Liver (tissue), 9 donors: ENCODE measurements around the gene LYRM4. TPM values are rescaled to one million over a fixed set of nuclear protein-coding genes. Genes with fewer than 3 reads are reported as not detected.

Experiments
- DNase-seq: peaks from one replicate; pipeline ENCODE4 v3.0.0-alpha.2; 2017; ENCODE audit warnings: low spot score
- H3K27ac ChIP-seq, 2 donors: one replicate each; pipeline ENCODE4 v1.7.0; 2013; ENCODE audit warnings: inconsistent platforms in 2 of 2, low read length in 2 of 2, control low read depth in 1 of 2, low read depth in 1 of 2, mild to moderate bottlenecking in 1 of 2
- H3K27me3 ChIP-seq, 4 donors: one replicate each; pipeline versions ENCODE4 v1.6.1 to v1.7.0; 2013; ENCODE audit warnings: low read length in 3 of 4, inconsistent platforms in 1 of 4, mild to moderate bottlenecking in 1 of 4, moderate library complexity in 1 of 4; ENCODE audit not compliant: control insufficient read depth in 4 of 4, insufficient read depth in 4 of 4
- H3K36me3 ChIP-seq, 4 donors: one replicate each; pipeline versions ENCODE4 v1.6.1 to v1.7.0; 2013; ENCODE audit warnings: low read length in 3 of 4, mild to moderate bottlenecking in 3 of 4, low read depth in 1 of 4, moderate library complexity in 1 of 4; ENCODE audit not compliant: control insufficient read depth in 4 of 4, insufficient read depth in 3 of 4
- H3K4me1 ChIP-seq, 4 donors: one replicate each; pipeline versions ENCODE4 v1.6.1 to v1.7.0; 2013; ENCODE audit warnings: low read length in 3 of 4, mild to moderate bottlenecking in 3 of 4, moderate library complexity in 1 of 4; ENCODE audit not compliant: control insufficient read depth in 4 of 4, insufficient read depth in 4 of 4
- H3K4me3 ChIP-seq, 3 donors: one replicate each; pipeline versions ENCODE4 v1.6.1 to v1.7.0; 2013; ENCODE audit warnings: low read length in 3 of 3, control low read depth in 1 of 3, low read depth in 1 of 3, mild to moderate bottlenecking in 1 of 3
- H3K9ac ChIP-seq, 2 donors: one replicate each; pipeline ENCODE4 v1.7.0; 2013; ENCODE audit warnings: low read length in 2 of 2, mild to moderate bottlenecking in 2 of 2, moderate library complexity in 2 of 2, control low read depth in 1 of 2, low read depth in 1 of 2
- H3K9me3 ChIP-seq, 4 donors: one replicate each; pipeline versions ENCODE4 v1.6.1 to v1.7.0; 2013; ENCODE audit warnings: low read length in 3 of 4; ENCODE audit not compliant: control insufficient read depth in 4 of 4
- EGR1 ChIP-seq, 2 donors: IDR thresholded peaks; 2 replicates each; pipeline ENCODE4 v1.6.1; 2016 to 2018; ENCODE audit warnings: antibody characterized with exemption in 2 of 2, low read depth in 2 of 2
- FOXA1 ChIP-seq: IDR thresholded peaks from 2 replicates; pipeline ENCODE4 v1.6.1; 2016; ENCODE audit warnings: antibody characterized with exemption
- FOXA2 ChIP-seq: IDR thresholded peaks from 2 replicates; pipeline ENCODE4 v1.6.1; 2016; ENCODE audit warnings: antibody characterized with exemption
- GABPA ChIP-seq, 2 donors: IDR thresholded peaks in 1 of 2; conservative IDR thresholded peaks in 1 of 2; 2 replicates each; pipeline ENCODE4 v1.6.1; 2016; ENCODE audit warnings: antibody characterized with exemption in 2 of 2, mild to moderate bottlenecking in 1 of 2, moderate library complexity in 1 of 2
- HNF4A ChIP-seq, 2 donors: conservative IDR thresholded peaks; 2 replicates each; pipeline ENCODE4 v1.6.1; 2016; ENCODE audit warnings: antibody characterized with exemption in 2 of 2, mild to moderate bottlenecking in 2 of 2
- HNF4G ChIP-seq: IDR thresholded peaks from 2 replicates; pipeline ENCODE4 v1.6.1; 2016; ENCODE audit warnings: antibody characterized with exemption
- JUND ChIP-seq, 2 donors: IDR thresholded peaks; 2 replicates each; pipeline ENCODE4 v1.6.1; 2016; ENCODE audit warnings: antibody characterized with exemption in 2 of 2
- NR2F2 ChIP-seq: IDR thresholded peaks from 2 replicates; pipeline ENCODE4 v1.6.1; 2016; ENCODE audit warnings: antibody characterized with exemption
- RAD21 ChIP-seq, 2 donors: IDR thresholded peaks; 2 replicates each; pipeline ENCODE4 v1.6.1; 2016; ENCODE audit warnings: antibody characterized with exemption in 2 of 2, mild to moderate bottlenecking in 2 of 2
- RXRA ChIP-seq, 2 donors: IDR thresholded peaks; 2 replicates each; pipeline ENCODE4 v1.6.1; 2017 to 2018; ENCODE audit warnings: antibody characterized with exemption in 2 of 2, mild to moderate bottlenecking in 1 of 2
- SP1 ChIP-seq: IDR thresholded peaks from 2 replicates; pipeline ENCODE4 v1.6.1; 2018; ENCODE audit warnings: antibody characterized with exemption, mild to moderate bottlenecking
- TAF1 ChIP-seq: conservative IDR thresholded peaks from 2 replicates; pipeline ENCODE4 v1.6.1; 2016; ENCODE audit warnings: antibody characterized with exemption, mild to moderate bottlenecking
- YY1 ChIP-seq: IDR thresholded peaks from 2 replicates; pipeline ENCODE4 v1.6.1; 2016; ENCODE audit warnings: antibody characterized with exemption, mild to moderate bottlenecking
- WGBS: extraction: QIAGEN DNeasy Blood & Tissue Kit; methylation state at CpG from one replicate; pipeline ENCODE4 v1.1.7; 2013; 5-methylcytosine and 5-hydroxymethylcytosine counted together
- polyA plus RNA-seq, 2 donors: library from polyadenylated mRNA; stranded (reverse) in 1 of 2; unstranded in 1 of 2; fragments of 200-250 nt in 1 of 2; fragments of >200 nt in 1 of 2; fragmentation: Nextera tagmentation in 1 of 2; extraction: Ambion mirVana in 1 of 2; gene quantifications; one replicate each; pipeline versions ENCODE4 v1.2.1 to v1.2.3, GENCODE V29; 2013 to 2015
- total RNA-seq, 2 donors: library from RNA; depleted of rRNA; stranded (reverse); fragments of >200 nt; gene quantifications; one replicate each; pipeline ENCODE4 v1.2.3, GENCODE V29; 2014
- TF ChIP-seq, protein P1 (sequence below): IDR thresholded peaks from 2 replicates; pipeline ENCODE4 v1.6.1; 2016; ENCODE audit warnings: antibody characterized with exemption
- TF ChIP-seq, protein P2 (sequence below): IDR thresholded peaks from 2 replicates; pipeline ENCODE4 v1.6.1; 2016; ENCODE audit warnings: antibody characterized with exemption
- TF ChIP-seq, protein P3 (sequence below): IDR thresholded peaks from 2 replicates; pipeline ENCODE4 v1.6.1; 2016; ENCODE audit warnings: antibody characterized with exemption
- TF ChIP-seq, protein P4 (sequence below): IDR thresholded peaks from 2 replicates; pipeline ENCODE4 v1.6.1; 2016; ENCODE audit warnings: antibody characterized with exemption, mild to moderate bottlenecking
- TF ChIP-seq, protein P5 (sequence below): fragments of 150-350 bp; IDR thresholded peaks from 2 replicates; pipeline ENCODE4 v1.5.1; 2017; ENCODE audit warnings: improper control_type of control experiment, low read depth, low read length; ENCODE audit not compliant: missing input control
- donor health status: healthy.
- donor health status: healthy.
- donor health status: healthy.
- donor health status: healthy.
- donor health status: healthy.

Gene LYRM4
- total and polyA plus RNA-seq, 4 donors, result 4.4 to 13.1 (median 6.5) TPM

DNA sequence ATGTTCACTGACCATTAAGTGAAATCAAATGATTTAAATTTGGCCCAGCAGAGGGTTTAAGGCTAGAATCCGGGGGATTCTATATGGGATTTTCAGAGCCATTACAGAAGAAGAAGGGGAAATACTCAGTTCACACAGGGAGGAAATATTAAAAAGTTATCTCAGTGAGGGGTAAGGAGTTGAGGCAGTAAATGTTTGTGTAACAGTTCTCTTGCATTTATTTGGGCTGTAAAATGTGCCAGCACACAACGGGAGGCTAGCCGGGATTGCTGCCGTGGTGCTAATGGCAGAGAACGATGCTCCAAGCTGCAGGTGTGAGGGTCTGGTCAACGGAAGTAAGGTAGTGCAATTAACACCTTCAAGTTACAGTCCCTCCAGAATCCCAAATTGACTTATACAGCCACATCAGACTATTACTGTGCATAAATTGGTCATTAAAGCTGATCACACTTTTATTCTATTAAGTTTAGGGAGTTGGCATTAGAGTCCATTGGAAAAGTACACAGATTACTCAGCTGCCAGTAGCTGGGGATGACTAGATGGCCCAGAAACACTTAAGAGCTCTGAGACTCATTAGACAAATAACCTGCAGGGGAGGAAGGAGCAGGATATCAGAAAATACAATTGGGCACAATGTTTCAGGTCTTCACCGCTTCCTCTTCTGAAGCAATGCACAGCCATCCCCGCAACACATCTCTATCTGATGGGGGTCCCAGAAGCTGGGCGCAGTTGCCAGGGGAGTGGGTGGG, 144.3 kb downstream of the LYRM4 start:
- 92% methylated on average over 9 of the region's 9 CpGs for WGBS
- Histone ChIP-seq H3K27ac (no peak overlapping the region), H3K4me1 (peaks cover 8 to 25% (median 11%) of the 10 kb centered on the region in 4 donors), H3K9ac (no peak overlapping the region), H3K27me3 (no peaks in the 10 kb centered on the region), H3K4me3 (no peak overlapping the region), H3K9me3 (no peaks in the 10 kb centered on the region), H3K36me3 (no peaks in the 10 kb centered on the region)
- no peak for TF ChIP-seq SP1
- no peak for TF ChIP-seq RXRA (IDR thresholded peaks at IDR 0.05)
- no peak for TF ChIP-seq NR2F2
- TF ChIP-seq HNF4A (conservative IDR thresholded peaks at IDR 0.05), result no peak
- TF ChIP-seq, protein P1, sequence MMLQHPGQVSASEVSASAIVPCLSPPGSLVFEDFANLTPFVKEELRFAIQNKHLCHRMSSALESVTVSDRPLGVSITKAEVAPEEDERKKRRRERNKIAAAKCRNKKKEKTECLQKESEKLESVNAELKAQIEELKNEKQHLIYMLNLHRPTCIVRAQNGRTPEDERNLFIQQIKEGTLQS, result no peak
- TF ChIP-seq, protein P2, sequence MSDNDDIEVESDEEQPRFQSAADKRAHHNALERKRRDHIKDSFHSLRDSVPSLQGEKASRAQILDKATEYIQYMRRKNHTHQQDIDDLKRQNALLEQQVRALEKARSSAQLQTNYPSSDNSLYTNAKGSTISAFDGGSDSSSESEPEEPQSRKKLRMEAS, result no peak
- no peak for TF ChIP-seq FOXA1
- TF ChIP-seq JUND (IDR thresholded peaks at IDR 0.05), result no peak
- TF ChIP-seq FOXA2, result no peak
- no peak for TF ChIP-seq HNF4G
- TF ChIP-seq YY1, result no peak
- TF ChIP-seq, protein P3, sequence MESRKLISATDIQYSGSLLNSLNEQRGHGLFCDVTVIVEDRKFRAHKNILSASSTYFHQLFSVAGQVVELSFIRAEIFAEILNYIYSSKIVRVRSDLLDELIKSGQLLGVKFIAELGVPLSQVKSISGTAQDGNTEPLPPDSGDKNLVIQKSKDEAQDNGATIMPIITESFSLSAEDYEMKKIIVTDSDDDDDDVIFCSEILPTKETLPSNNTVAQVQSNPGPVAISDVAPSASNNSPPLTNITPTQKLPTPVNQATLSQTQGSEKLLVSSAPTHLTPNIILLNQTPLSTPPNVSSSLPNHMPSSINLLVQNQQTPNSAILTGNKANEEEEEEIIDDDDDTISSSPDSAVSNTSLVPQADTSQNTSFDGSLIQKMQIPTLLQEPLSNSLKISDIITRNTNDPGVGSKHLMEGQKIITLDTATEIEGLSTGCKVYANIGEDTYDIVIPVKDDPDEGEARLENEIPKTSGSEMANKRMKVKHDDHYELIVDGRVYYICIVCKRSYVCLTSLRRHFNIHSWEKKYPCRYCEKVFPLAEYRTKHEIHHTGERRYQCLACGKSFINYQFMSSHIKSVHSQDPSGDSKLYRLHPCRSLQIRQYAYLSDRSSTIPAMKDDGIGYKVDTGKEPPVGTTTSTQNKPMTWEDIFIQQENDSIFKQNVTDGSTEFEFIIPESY, result no peak
- TF ChIP-seq TAF1, result no peak
- no peak for TF ChIP-seq GABPA (IDR thresholded peaks at IDR 0.05 in 1 of 2, conservative IDR thresholded peaks at IDR 0.05 in 1 of 2)
- TF ChIP-seq RAD21 (IDR thresholded peaks at IDR 0.05), result no peak
- TF ChIP-seq, protein P4, sequence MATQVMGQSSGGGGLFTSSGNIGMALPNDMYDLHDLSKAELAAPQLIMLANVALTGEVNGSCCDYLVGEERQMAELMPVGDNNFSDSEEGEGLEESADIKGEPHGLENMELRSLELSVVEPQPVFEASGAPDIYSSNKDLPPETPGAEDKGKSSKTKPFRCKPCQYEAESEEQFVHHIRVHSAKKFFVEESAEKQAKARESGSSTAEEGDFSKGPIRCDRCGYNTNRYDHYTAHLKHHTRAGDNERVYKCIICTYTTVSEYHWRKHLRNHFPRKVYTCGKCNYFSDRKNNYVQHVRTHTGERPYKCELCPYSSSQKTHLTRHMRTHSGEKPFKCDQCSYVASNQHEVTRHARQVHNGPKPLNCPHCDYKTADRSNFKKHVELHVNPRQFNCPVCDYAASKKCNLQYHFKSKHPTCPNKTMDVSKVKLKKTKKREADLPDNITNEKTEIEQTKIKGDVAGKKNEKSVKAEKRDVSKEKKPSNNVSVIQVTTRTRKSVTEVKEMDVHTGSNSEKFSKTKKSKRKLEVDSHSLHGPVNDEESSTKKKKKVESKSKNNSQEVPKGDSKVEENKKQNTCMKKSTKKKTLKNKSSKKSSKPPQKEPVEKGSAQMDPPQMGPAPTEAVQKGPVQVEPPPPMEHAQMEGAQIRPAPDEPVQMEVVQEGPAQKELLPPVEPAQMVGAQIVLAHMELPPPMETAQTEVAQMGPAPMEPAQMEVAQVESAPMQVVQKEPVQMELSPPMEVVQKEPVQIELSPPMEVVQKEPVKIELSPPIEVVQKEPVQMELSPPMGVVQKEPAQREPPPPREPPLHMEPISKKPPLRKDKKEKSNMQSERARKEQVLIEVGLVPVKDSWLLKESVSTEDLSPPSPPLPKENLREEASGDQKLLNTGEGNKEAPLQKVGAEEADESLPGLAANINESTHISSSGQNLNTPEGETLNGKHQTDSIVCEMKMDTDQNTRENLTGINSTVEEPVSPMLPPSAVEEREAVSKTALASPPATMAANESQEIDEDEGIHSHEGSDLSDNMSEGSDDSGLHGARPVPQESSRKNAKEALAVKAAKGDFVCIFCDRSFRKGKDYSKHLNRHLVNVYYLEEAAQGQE, result no peak
- TF ChIP-seq, protein P5, sequence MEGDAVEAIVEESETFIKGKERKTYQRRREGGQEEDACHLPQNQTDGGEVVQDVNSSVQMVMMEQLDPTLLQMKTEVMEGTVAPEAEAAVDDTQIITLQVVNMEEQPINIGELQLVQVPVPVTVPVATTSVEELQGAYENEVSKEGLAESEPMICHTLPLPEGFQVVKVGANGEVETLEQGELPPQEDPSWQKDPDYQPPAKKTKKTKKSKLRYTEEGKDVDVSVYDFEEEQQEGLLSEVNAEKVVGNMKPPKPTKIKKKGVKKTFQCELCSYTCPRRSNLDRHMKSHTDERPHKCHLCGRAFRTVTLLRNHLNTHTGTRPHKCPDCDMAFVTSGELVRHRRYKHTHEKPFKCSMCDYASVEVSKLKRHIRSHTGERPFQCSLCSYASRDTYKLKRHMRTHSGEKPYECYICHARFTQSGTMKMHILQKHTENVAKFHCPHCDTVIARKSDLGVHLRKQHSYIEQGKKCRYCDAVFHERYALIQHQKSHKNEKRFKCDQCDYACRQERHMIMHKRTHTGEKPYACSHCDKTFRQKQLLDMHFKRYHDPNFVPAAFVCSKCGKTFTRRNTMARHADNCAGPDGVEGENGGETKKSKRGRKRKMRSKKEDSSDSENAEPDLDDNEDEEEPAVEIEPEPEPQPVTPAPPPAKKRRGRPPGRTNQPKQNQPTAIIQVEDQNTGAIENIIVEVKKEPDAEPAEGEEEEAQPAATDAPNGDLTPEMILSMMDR, result no peak
- no peak for TF ChIP-seq EGR1 (IDR thresholded peaks at IDR 0.05; ENCODE audit: low read depth in 2 of 2)
- no peak for DNase-seq
